ENCODE measurements around the gene RBBP5.

GRCh38 chr1:205082431-205082830 lies 39.3 kb downstream of the RBBP5 start:
- no peak for TF ChIP-seq POLR2A (IDR thresholded peaks at IDR 0.05)
- TF ChIP-seq CTCF (IDR thresholded peaks at IDR 0.05): no peak
